ENCODE measurements around the gene RIN3.

GRCh38 chr14:92637228-92637627 lies 123.6 kb downstream of the RIN3 start:
- TF ChIP-seq POLR2A (IDR thresholded peaks at IDR 0.05) (no peak), CTCF (IDR thresholded peaks at IDR 0.05) (no peak)

Data from testis (tissue), 2 donors.